ENCODE results near the gene LRCH3. TPM values are rescaled to one million over a fixed set of nuclear protein-coding genes. Genes with fewer than 3 reads are reported as not detected.

LRCH3 gene
- total and polyA plus RNA-seq, 11 donors = 11.1 to 40.3 (median 24.0) TPM

DNA sequence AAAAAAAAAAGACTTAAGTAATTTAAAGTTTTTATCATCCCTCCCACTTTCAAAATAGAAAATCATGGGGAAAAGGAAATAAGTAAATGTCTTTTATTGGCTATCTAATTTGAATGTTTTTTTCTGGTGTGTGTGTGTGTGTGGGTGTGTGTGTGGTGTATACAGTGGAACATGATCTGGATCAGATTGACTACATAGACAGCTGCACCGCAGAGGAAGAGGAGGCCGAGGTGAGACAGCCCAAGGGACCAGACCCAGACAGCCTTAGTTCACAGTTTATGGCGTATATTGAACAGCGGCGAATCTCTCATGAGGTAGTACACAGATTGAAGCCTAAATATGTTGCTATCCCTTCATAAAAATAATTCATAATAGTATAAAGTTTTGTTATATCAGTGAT, 44.5 kb downstream of the LRCH3 start:
- TF ChIP-seq, protein P1, sequence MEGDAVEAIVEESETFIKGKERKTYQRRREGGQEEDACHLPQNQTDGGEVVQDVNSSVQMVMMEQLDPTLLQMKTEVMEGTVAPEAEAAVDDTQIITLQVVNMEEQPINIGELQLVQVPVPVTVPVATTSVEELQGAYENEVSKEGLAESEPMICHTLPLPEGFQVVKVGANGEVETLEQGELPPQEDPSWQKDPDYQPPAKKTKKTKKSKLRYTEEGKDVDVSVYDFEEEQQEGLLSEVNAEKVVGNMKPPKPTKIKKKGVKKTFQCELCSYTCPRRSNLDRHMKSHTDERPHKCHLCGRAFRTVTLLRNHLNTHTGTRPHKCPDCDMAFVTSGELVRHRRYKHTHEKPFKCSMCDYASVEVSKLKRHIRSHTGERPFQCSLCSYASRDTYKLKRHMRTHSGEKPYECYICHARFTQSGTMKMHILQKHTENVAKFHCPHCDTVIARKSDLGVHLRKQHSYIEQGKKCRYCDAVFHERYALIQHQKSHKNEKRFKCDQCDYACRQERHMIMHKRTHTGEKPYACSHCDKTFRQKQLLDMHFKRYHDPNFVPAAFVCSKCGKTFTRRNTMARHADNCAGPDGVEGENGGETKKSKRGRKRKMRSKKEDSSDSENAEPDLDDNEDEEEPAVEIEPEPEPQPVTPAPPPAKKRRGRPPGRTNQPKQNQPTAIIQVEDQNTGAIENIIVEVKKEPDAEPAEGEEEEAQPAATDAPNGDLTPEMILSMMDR (IDR thresholded peaks at IDR 0.05) = no peak
- TF ChIP-seq POLR2A (IDR thresholded peaks at IDR 0.05) = no peak
- H3K9me3 ChIP-seq = no peaks in the 10 kb centered on the region
- no peak overlapping the region for H3K4me3 ChIP-seq
- no peaks in the 10 kb centered on the region for H3K4me1 ChIP-seq
- H3K36me3 ChIP-seq = peaks cover 0 to 100% (median 95%) of the 10 kb centered on the region in 9 donors
- intact Hi-C loops (cut with DNase I) = no loop called here
- 90 to 97% (median 95%) methylated on average over 5 of the region's 5 CpGs for WGBS, 4 donors
- H3K27ac ChIP-seq = no peak overlapping the region
- ATAC-seq (no peak), DNase-seq (no peak)
- no peaks in the 10 kb centered on the region for H3K27me3 ChIP-seq

DNA sequence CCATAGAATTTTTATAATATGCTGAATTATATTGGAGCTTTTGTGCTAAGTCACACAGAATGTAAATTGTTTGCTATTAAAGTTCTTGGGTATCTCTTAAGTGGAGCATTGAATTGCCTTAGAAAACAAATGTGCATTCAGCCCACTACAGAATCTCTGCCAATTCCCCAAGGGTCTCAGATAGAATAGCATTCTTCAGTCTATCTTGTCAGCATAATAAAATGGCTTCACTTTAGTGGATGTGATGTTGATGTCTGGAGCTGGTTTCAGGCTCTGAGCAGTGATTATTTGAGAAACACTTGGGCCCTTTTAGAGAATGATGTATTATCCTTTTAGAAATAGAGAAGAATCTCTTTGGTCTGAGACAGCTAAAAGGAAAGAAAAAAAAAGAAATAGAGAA, 45.2 kb downstream of the LRCH3 start:
- no peaks in the 10 kb centered on the region for H3K9me3 ChIP-seq
- no peaks in the 10 kb centered on the region for H3K27me3 ChIP-seq
- H3K27ac ChIP-seq = no peak overlapping the region
- no peak overlapping the region for H3K4me3 ChIP-seq
- TF ChIP-seq, protein P1 (IDR thresholded peaks at IDR 0.05) = no peak
- no peak for TF ChIP-seq POLR2A (IDR thresholded peaks at IDR 0.05)
- intact Hi-C loops (cut with DNase I) = no loop called here
- peaks cover 0 to 100% (median 95%) of the 10 kb centered on the region in 9 donors for H3K36me3 ChIP-seq
- H3K4me1 ChIP-seq = no peaks in the 10 kb centered on the region
- no peak for DNase-seq
- no peak for ATAC-seq

DNA sequence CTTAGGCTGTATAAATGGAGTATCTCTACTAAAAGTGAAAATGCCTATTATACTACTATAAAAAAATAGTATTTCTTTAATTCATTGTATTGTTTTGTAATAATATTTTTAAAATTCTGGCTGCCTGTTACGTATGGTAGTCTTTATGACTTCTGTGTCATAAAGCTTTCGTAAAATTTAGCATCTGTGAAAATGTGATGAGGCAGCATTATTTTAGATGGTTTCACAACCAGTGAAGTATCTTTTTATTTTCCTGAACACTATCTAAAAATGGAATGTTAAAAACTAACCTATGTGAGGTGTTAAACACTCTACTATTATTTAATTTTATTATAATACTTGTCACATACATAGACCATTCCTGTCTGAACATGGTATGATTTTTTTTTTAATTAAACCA, 46.2 kb downstream of the LRCH3 start:
- Histone ChIP-seq H3K4me3 (no peak overlapping the region), H3K9me3 (no peaks in the 10 kb centered on the region), H3K36me3 (peaks cover 0 to 100% (median 95%) of the 10 kb centered on the region in 9 donors)

DNA sequence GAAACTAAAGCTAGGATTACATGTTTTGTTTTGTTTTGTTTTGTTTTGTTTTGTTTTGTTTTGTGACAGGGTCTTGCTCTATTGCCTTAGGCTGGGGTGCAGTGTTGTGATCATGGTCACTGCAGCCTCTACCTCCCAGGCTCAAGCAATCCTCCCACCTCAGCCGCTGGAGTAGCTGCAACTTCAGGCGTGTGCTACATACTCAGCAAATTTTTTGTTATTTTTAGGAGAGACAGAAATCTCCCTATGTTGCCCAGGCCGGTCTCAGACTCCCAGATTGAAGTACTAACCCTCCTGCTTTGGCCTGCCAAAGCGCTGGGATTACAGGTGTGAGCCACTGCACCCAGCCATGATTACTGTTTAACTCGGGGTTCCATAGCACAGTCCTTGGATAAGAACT, 50.7 kb downstream of the LRCH3 start:
- ATAC-seq (no peak), DNase-seq (no peak)
- Histone ChIP-seq H3K27ac (no peak overlapping the region), H3K9me3 (no peaks in the 10 kb centered on the region), H3K4me1 (no peaks in the 10 kb centered on the region), H3K4me3 (no peak overlapping the region), H3K27me3 (no peaks in the 10 kb centered on the region), H3K36me3 (peaks cover 0 to 100% (median 97%) of the 10 kb centered on the region in 9 donors)
- intact Hi-C loops (cut with DNase I) = no loop called here
- no peak for TF ChIP-seq POLR2A (IDR thresholded peaks at IDR 0.05)
- TF ChIP-seq, protein P1 (IDR thresholded peaks at IDR 0.05) = no peak
- 86 to 93% (median 91%) methylated on average over 5 of the region's 5 CpGs for WGBS, 4 donors

More for the DNA sequence above, 46.2 kb downstream of the LRCH3 start:
- Histone ChIP-seq H3K27ac (no peak overlapping the region), H3K27me3 (no peaks in the 10 kb centered on the region), H3K4me1 (no peaks in the 10 kb centered on the region)
- intact Hi-C loops (cut with DNase I) = no loop called here
- DNase-seq (no peak), ATAC-seq (no peak)
- TF ChIP-seq, protein P1 (IDR thresholded peaks at IDR 0.05) = no peak
- TF ChIP-seq POLR2A (IDR thresholded peaks at IDR 0.05) = no peak
- 93 to 98% (median 96%) methylated on average over 2 of the region's 2 CpGs for WGBS, 4 donors

All from heart left ventricle (tissue), 16 donors.